HepG2 (cell line): Measurements from ENCODE around the gene NPS. TPM values are rescaled to one million over a fixed set of nuclear protein-coding genes. Genes with fewer than 3 reads are reported as not detected.

Experiments
- ATAC-seq: fragments of 200-7000 bp; cut with Tn5 transposase; 3 replicates; pipeline ENCODE4 v1.9.1; 2020; ENCODE audit warnings: mild to moderate bottlenecking, moderate library complexity
- BruUV-seq: library from RNA; stranded (reverse); fragments of 400-500 nt; replicated peaks from 2 replicates; lab custom pipeline; 2021; lab: Mats Ljungman, UMichigan
- CTCF ChIA-PET: fragments of 300-600 bp; formaldehyde crosslinking; extraction: SDS; loops from one replicate; lab custom pipeline; 2021; ENCODE audit warnings: low total read pairs, inconsistent platforms, low intra/inter-chr PET ratio; lab: Yijun Ruan, JAX
- POLR2A ChIA-PET: fragments of 350-600 bp; sonication (Branson Sonifier 250); formaldehyde crosslinking; loops from one replicate; lab custom pipeline; 2020; ENCODE audit warnings: antibody characterized with exemption, inconsistent platforms; lab: Yijun Ruan, JAX
- DNase-seq: peaks from one replicate; pipeline ENCODE4 v3.0.0-alpha.2; 2015; ENCODE audit warnings: low spot score
- FAIRE-seq: peaks from 3 replicates; lab custom pipeline; 2011; peaks lifted over from hg19 to GRCh38; lab: Jason Lieb, UNC
- H2AFZ ChIP-seq: one replicate; pipeline ENCODE4 v1.6.1; 2011; ENCODE audit warnings: low read length, inconsistent platforms
- H3K27ac ChIP-seq: fragments of 300-600 bp; 3 replicates; pipeline ENCODE4 v1.8.0; 2011; ENCODE audit warnings: mixed run types, mild to moderate bottlenecking, mixed read lengths, low read length, inconsistent platforms; ENCODE audit not compliant: insufficient read depth; ENCODE audit errors: extremely low read length
- H3K27me3 ChIP-seq, 2 experiments: fragments of 200-600 bp in 1 of 2; 2 replicates in 1 of 2; 3 replicates in 1 of 2; pipeline versions ENCODE4 v1.6.0 to v1.8.0; 2011; ENCODE audit warnings: low read length in 2 of 2, mild to moderate bottlenecking in 2 of 2, moderate library complexity in 2 of 2, inconsistent platforms in 1 of 2; ENCODE audit not compliant: insufficient read depth in 2 of 2, control insufficient read depth in 1 of 2
- H3K36me3 ChIP-seq, 2 experiments: fragments of 200-600 bp in 1 of 2; replicated peaks in 1 of 2; 2 replicates in 1 of 2; 3 replicates in 1 of 2; pipeline versions ENCODE4 v1.5.1 to v1.8.0; 2011; ENCODE audit warnings: low read length in 2 of 2, inconsistent platforms in 1 of 2; ENCODE audit not compliant: insufficient read depth in 2 of 2, control insufficient read depth in 1 of 2
- H3K4me1 ChIP-seq: 2 replicates; pipeline ENCODE4 v1.5.1; 2012; ENCODE audit warnings: low read length, inconsistent platforms; ENCODE audit not compliant: insufficient read depth
- H3K4me2 ChIP-seq: 2 replicates; pipeline ENCODE4 v1.6.0; 2011; ENCODE audit warnings: low read depth, low read length, inconsistent platforms
- H3K4me3 ChIP-seq, 3 experiments: fragments of 200-600 bp in 1 of 3; sonication (generic), shearing (Covaris generic) in 1 of 3; replicated peaks in 1 of 3; 2 replicates each; pipeline ENCODE4 v1.5.1; 2011 to 2016; ENCODE audit warnings: low read length in 3 of 3, inconsistent platforms in 2 of 3, low read depth in 2 of 3, mild to moderate bottlenecking in 2 of 3, control low read depth in 1 of 3, mixed read lengths in 1 of 3; ENCODE audit not compliant: insufficient read depth in 1 of 3
- H3K79me2 ChIP-seq: one replicate; pipeline ENCODE4 v1.6.1; 2011; ENCODE audit warnings: low read length, inconsistent platforms; ENCODE audit not compliant: insufficient read depth
- H3K9ac ChIP-seq: 2 replicates; pipeline ENCODE4 v1.6.0; 2011; ENCODE audit warnings: mild to moderate bottlenecking, low read depth, low read length, inconsistent platforms; ENCODE audit not compliant: insufficient read depth
- H3K9me3 ChIP-seq: 2 replicates; pipeline ENCODE4 v1.5.1; 2012; ENCODE audit warnings: mild to moderate bottlenecking, low read length
- H4K20me1 ChIP-seq: 2 replicates; pipeline ENCODE4 v1.6.0; 2011; ENCODE audit warnings: inconsistent platforms, mild to moderate bottlenecking, low read length, moderate library complexity; ENCODE audit not compliant: insufficient read depth
- GABPA ChIP-seq, 2 experiments: IDR thresholded peaks; 2 replicates each; pipeline ENCODE4 v1.6.1; 2011 to 2016; ENCODE audit warnings: low read depth in 2 of 2, low read length in 1 of 2, missing biosample characterization in 1 of 2, missing genetic modification characterization in 1 of 2
- MAZ ChIP-seq, 2 experiments: sonication (generic) in 1 of 2; formaldehyde crosslinking in 1 of 2; IDR thresholded peaks; 2 replicates each; pipeline versions ENCODE4 v1.5.0 to v1.6.1; 2012 to 2020; ENCODE audit warnings: low read depth in 2 of 2, mild to moderate bottlenecking in 2 of 2, borderline replicate concordance in 1 of 2, improper control_type of control experiment in 1 of 2, low read length in 1 of 2, missing genetic modification reagents in 1 of 2, moderate library complexity in 1 of 2
- PHF8 ChIP-seq: sonication (generic); formaldehyde crosslinking; IDR thresholded peaks from 2 replicates; pipeline ENCODE4 v1.5.0; 2020; ENCODE audit warnings: missing genetic modification reagents
- SMARCE1 ChIP-seq: fragments of 450-650 bp; IDR thresholded peaks from 2 replicates; pipeline ENCODE4 v1.6.1; 2017; ENCODE audit warnings: borderline replicate concordance
- SPEN ChIP-seq: sonication (generic); formaldehyde crosslinking; IDR thresholded peaks from 2 replicates; pipeline ENCODE4 v1.5.1; 2020; ENCODE audit warnings: low read depth, mild to moderate bottlenecking, missing genetic modification reagents
- SRSF4 ChIP-seq: fragments of 200-400 bp; formaldehyde crosslinking; IDR thresholded peaks from one replicate; pipeline ENCODE4 v1.6.1; 2018; ENCODE audit warnings: mild to moderate bottlenecking, low read depth, low read length, moderate library complexity; ENCODE audit not compliant: poor library complexity, severe bottlenecking
- ZNF30 ChIP-seq: sonication (generic); formaldehyde crosslinking; IDR thresholded peaks from 2 replicates; pipeline ENCODE4 v1.5.0; 2020; ENCODE audit warnings: mild to moderate bottlenecking, missing genetic modification reagents
- ZNF550 ChIP-seq: sonication (generic); formaldehyde crosslinking; IDR thresholded peaks from 2 replicates; pipeline ENCODE4 v1.4.0; 2020; ENCODE audit warnings: mild to moderate bottlenecking, missing genetic modification reagents, borderline replicate concordance
- ZNF703 ChIP-seq: sonication (generic); formaldehyde crosslinking; IDR thresholded peaks from 2 replicates; pipeline ENCODE4 v1.5.1; 2020; ENCODE audit warnings: missing genetic modification reagents, mild to moderate bottlenecking, moderate library complexity, borderline replicate concordance
- WGBS: methylation state at CpG from one replicate; pipeline ENCODE4 v1.1.6; 2017; ENCODE audit warnings: low lambda C conversion rate; 5-methylcytosine and 5-hydroxymethylcytosine counted together
- in situ Hi-C: cut with HindIII; loops from 2 replicates; pipeline ENCODE4 v1.10.0; 2017; ENCODE audit warnings: low pct_unique_long_range_greater_than_20kb; ENCODE audit not compliant: extremely low pct_ligation_motif_present
- intact Hi-C: fragments of 100-400 bp; cut with micrococcal nuclease; formaldehyde crosslinking; loops from one replicate; pipeline ENCODE4 v1.10.0; 2022; ENCODE audit not compliant: unreplicated experiment
- polyA plus RNA-seq, 8 experiments: library from polyadenylated mRNA; depleted of rRNA in 3 of 8; stranded (reverse) in 7 of 8; unstranded in 1 of 8; fragments of >200 nt; fragmentation: Illumina TruSeq in 4 of 8; extraction: Trizol in 4 of 8; gene quantifications; 2 replicates each; pipeline versions ENCODE4 v1.2.1 to v1.2.3, GENCODE V29; 2011 to 2016; ENCODE audit warnings: low read depth in 4 of 8, missing spikeins in 1 of 8, mixed read lengths in 1 of 8; ENCODE audit not compliant: insufficient read depth in 1 of 8
- total RNA-seq, 5 experiments: library from RNA; depleted of rRNA; stranded (reverse); fragments of >200 nt; fragmentation: Illumina TruSeq; extraction: Trizol; gene quantifications; 2 replicates each; pipeline ENCODE4 v1.2.3, GENCODE V29; 2016; ENCODE audit warnings: low read depth in 1 of 5
- TF ChIP-seq, protein P1 (sequence below): sonication (generic); formaldehyde crosslinking; IDR thresholded peaks from 2 replicates; pipeline ENCODE4 v1.5.0; 2020; ENCODE audit warnings: mild to moderate bottlenecking, missing genetic modification reagents, borderline replicate concordance

Gene NPS
- total and polyA plus RNA-seq, 2 of the 13 experiments (the other 11 are each of a cell fraction or from before 2014, with no cell fraction given): not detected

DNA sequence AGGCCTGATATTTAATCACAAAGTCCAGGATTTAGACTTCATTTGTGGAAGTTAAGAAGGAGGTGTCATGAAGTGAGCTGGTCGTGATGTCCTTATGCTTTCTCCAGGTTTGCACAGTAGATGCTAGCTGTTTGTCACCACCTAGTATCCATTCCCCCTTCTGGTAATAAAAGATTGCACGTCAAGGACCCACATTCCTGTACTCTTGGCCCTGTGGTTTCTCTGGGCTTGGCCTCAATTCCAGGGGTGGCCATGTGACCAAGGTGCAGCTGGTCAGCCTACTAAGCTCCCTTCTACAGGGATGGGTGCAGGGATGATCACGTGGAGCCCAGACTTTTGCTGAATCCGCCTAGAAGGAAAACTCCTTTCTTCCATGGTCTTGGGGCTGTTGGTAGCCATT lies 16.5 kb downstream of the NPS start:
- ChIA-PET POLR2A (no interaction called here), CTCF (no interaction called here)
- no peaks in the 10 kb centered on the region for H4K20me1 ChIP-seq
- in situ Hi-C loops: no loop called here
- peaks cover 13% of the 10 kb centered on the region for H3K4me1 ChIP-seq
- ATAC-seq: no peak
- no peaks in the 10 kb centered on the region for H3K9me3 ChIP-seq
- no peak for DNase-seq
- FAIRE-seq: no peak
- 7% methylated on average over 4 of the region's 4 CpGs for WGBS
- no peaks in the 10 kb centered on the region for H3K36me3 ChIP-seq
- H3K4me2 ChIP-seq: no peak overlapping the region
- H3K4me3 ChIP-seq: no peak overlapping the region
- no peak overlapping the region for H3K27ac ChIP-seq
- no TSS peak for BruUV-seq
- intact Hi-C loops: no loop called here
- H3K27me3 ChIP-seq: no peaks in the 10 kb centered on the region; a peak in 2 of 5 replicates
- TF ChIP-seq SMARCE1 (no peak), ZNF550 (no peak), PHF8 (no peak), SRSF4 (no peak)
- TF ChIP-seq, all 625 proteins: peak for 0
- H3K79me2 ChIP-seq: no peaks in the 10 kb centered on the region
- H2AFZ ChIP-seq: no peak overlapping the region
- H3K9ac ChIP-seq: no peak overlapping the region

DNA sequence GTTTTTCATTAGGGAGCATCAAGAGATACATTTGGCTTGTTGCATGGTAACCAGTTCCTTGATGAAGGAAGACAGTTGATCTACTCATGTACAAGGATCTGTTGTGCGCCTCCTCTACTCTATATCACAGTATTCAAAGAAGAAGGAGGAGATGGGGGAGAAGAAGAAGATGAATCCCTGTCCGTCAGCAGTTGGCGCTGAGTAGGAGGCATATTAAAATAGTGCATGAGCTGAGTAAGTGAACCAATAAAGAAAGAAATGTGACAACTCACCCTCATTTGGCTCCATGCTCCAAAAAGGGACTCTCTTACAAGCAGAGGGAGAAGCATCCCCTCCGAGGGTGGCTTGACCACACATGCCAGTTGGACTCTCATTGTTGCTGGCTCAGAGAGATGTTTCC lies 20.1 kb downstream of the NPS start:
- Histone ChIP-seq H3K9ac (no peak overlapping the region), H3K27ac (no peak overlapping the region), H3K27me3 (no peaks in the 10 kb centered on the region; a peak in 2 of 5 replicates), H3K36me3 (no peaks in the 10 kb centered on the region), H3K4me3 (no peak overlapping the region), H3K4me2 (no peak overlapping the region), H3K9me3 (no peaks in the 10 kb centered on the region), H3K79me2 (no peaks in the 10 kb centered on the region), H2AFZ (no peak overlapping the region), H4K20me1 (no peaks in the 10 kb centered on the region), H3K4me1 (peaks cover 9% of the 10 kb centered on the region)
- ATAC-seq: no peak
- no TSS peak for BruUV-seq
- in situ Hi-C loops: no loop called here
- FAIRE-seq: no peak
- 2% methylated on average over 4 of the region's 4 CpGs for WGBS
- DNase-seq: no peak
- ChIA-PET POLR2A (no interaction called here), CTCF (no interaction called here)
- intact Hi-C loops: no loop called here
- TF ChIP-seq ZNF30 (CRISPR knock-in tag) (no peak), MAZ (IDR thresholded peaks at IDR 0.05; ENCODE audit: borderline replicate concordance, low read depth, low read length) (no peak), MAZ (CRISPR knock-in tag; IDR thresholded peaks at IDR 0.05; ENCODE audit: low read depth) (no peak), GABPA (IDR thresholded peaks at IDR 0.05; ENCODE audit: low read depth, low read length) (no peak), GABPA (CRISPR knock-in tag; IDR thresholded peaks at IDR 0.05; ENCODE audit: low read depth) (no peak), ZNF703 (CRISPR knock-in tag) (no peak), SPEN (no peak)
- TF ChIP-seq, protein P1, sequence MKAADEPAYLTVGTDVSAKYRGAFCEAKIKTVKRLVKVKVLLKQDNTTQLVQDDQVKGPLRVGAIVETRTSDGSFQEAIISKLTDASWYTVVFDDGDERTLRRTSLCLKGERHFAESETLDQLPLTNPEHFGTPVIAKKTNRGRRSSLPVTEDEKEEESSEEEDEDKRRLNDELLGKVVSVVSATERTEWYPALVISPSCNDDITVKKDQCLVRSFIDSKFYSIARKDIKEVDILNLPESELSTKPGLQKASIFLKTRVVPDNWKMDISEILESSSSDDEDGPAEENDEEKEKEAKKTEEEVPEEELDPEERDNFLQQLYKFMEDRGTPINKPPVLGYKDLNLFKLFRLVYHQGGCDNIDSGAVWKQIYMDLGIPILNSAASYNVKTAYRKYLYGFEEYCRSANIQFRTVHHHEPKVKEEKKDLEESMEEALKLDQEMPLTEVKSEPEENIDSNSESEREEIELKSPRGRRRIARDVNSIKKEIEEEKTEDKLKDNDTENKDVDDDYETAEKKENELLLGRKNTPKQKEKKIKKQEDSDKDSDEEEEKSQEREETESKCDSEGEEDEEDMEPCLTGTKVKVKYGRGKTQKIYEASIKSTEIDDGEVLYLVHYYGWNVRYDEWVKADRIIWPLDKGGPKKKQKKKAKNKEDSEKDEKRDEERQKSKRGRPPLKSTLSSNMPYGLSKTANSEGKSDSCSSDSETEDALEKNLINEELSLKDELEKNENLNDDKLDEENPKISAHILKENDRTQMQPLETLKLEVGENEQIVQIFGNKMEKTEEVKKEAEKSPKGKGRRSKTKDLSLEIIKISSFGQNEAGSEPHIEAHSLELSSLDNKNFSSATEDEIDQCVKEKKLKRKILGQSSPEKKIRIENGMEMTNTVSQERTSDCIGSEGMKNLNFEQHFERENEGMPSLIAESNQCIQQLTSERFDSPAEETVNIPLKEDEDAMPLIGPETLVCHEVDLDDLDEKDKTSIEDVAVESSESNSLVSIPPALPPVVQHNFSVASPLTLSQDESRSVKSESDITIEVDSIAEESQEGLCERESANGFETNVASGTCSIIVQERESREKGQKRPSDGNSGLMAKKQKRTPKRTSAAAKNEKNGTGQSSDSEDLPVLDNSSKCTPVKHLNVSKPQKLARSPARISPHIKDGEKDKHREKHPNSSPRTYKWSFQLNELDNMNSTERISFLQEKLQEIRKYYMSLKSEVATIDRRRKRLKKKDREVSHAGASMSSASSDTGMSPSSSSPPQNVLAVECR (CRISPR knock-in tag): no peak
